Stimulated activated CD4-positive, alpha-beta T cell treated with anti-CD3 and anti-CD28 coated beads, Interleukin-2, amount 100 ng/mL, for 48 hours (primary cell): ENCODE results near the gene PGLYRP1.

Experiments
- DNase-seq, 2 donors: peaks; one replicate each; pipeline ENCODE4 v3.0.0-alpha.2; 2020

PGLYRP1 gene

DNA sequence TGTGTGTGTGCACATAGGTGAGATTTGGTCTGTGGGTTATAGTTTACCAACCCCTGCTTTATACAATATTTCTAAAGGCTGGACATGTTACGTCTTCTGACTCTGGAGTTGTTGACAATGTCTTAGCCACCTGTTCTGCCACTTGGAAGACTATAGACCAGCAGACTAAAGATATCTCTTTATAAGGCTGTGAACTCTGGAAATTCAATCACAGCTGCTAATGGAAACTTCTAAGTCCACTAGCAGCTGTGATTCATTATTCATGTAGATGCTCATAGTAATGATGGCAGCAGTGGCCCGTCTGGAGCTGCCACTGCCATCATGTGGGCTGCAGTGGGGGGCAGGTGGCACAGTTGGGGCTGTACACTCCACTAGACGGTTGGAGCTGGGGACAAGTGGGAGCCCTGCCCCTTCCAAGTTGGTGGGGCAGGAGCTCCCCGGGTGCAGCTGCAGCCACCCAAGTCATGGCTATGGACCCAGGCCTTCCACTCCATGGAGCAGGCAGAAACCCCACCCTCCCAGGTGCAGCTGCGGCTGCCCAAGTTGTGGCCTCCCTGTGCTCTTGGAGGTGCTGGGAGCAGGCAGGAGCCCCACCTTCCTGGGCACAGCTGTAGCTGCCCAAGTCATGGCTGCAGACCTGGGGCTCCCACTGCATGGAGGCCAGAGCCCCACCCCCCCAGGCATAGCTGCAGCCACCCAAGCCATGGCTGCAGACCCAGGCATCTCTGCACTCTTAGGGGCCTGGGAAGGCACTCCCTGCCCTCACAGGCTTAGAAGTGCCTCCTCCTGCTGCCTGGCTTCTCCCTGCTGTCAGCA lies 9.1 kb upstream of the PGLYRP1 start:
- DNase-seq, result no peak

DNA sequence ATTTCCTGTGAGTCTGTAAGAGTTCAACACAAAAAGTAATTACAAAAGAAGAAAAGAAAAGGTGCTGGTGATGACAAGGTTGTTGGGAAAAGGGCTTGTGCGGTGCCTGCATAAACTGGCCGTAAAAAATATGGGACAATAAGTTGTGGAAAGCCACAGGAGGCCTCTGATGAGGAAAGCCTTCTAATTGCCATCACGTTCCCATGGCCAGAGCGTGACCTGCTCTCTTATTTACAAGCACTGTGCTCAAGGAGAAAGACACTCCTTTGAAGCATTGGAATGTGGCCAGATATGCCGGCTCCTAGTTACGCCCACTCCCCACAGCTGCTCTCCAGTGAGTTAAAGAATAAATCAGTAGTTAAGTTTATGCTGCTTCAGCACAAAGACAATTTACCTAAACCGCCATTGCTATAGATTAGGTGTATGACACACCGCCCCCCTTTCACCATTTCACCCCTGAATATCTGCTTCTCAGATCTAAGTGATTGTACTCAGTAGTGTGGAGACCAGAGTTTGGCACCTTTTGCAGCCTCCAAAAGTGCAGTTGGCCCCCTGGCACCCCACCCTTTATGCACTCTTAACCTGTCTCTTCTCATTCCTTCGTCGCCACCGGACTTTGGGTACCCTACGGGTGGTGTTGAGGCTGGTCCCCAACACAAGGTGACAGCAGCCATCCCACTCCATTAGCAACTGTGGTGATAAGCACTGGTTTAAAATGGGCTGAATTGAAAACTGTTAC lies 8.1 kb upstream of the PGLYRP1 start:
- DNase-seq, result no peak

DNA sequence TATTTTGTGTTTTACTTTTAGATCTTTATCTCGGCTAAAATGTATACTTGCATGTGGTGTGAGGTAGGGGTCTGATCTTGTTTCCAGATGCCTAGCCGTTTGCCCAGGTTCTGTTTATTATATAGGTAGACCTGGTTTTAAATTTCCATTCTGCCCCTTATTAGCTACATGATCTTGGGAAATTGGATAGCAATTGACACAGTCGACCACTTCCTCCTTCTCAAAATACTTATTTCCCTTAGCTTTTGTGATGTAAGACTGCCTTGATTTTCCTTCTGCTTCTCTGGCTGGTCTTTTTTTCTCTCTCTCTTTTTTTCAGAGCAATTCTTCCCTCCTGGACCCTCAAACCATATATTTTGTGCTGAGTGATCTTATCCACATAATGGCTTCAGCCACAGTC lies 3.0 kb upstream of the PGLYRP1 start:
- no peak for DNase-seq

DNA sequence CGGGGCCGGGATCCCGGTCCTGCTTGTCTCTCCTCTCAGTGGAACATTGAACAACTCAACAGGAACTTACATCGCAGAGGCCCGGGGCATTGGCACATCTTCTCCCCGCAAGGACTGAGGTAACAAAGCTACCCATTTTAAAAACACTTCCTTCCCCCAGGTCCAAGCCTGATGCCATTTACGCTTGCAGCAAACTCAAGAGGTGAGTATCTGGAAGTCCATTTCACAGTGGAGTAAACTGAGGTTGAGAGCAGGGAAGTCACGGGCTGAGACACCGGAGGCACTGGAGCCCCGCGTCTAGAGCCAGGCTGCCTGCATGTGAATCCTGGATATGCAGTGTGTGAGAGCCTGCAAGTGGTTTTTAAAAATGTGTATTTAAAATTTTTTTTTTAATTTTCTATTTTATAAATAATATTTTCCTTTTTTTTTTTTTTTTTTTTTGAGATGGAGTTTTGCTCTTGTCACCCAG lies 492 bp upstream of the PGLYRP1 start:
- DNase-seq, result no peak

- DNase-seq, result no peak
Measured at GRCh38 chr19:46022061-46022430, 807 bp downstream of the PGLYRP1 start.

DNA sequence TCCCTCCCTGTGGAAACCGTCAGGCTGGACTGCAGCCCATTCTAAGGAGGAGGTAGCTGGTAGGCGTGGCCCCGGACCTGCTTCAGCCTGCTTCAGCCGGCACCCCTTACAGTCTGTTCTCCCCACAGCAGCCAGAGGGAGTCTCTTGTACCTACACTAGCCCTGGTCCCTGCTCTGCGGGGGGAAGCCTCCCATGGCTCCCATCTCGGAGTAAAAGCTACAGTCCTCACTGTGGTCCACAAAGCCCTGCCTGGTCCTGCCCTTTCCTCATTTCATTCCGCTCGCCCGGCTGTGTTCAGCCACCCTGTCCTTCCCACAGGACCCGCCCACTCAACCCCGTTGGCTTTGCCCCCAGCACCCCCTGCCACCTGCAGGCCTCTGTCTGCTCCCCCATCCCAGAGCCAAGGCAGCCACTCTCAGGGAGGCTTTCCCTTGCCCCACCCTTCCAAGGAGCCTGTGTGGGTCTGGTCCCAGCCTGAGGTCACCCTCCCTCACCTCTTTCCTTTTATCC lies 1.3 kb downstream of the PGLYRP1 start:
- no peak for DNase-seq

- DNase-seq, result no peak
Measured at GRCh38 chr19:46020819-46021125, 2.1 kb downstream of the PGLYRP1 start.

DNA sequence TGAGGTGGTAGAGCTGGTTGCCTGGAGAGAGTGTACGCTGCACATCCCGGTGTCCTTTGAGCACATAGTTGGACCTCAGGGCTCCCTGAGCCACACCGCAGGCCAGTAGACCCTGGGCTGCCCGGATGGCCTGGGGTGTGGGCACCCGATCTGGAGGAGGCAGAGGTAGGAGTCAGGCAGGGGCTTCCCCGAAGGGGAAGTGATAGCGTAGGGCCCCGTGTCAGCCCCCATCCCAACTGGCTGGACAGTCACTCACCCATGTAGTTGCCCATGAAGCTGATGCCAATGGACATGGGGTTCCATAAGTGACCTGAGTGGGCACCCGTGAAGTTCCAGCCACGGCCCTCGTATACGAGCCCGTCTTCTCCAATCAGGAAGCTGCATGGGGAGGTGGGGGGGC lies 3.6 kb downstream of the PGLYRP1 start:
- DNase-seq, result no peak

DNA sequence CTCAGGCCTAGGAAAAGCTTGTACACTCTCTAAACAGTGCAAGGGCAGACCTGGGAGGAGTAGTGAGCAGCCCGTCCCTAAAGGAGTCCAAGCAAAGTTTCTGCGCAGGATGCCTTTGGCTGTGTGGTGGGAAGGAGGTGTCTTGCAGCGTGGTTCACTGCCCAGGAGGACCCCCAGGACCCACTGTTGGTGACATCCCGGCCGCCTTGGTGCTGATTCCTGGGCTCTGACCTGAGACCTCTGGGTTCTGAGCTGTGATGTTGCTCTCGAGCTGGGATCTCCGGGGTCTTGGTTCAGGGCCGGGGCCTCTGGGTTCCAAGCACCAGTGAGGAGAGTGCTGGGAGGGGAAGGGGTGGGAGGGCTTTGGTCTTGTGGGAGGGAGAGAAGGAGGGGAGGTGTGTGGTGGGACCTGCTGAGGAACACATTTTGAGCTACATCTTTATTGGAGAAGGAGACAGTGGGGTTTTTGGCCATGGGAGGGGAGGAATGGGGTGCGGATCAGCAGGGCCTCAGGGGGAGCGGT lies 4.1 kb downstream of the PGLYRP1 start:
- DNase-seq, result no peak

- no peak for DNase-seq
Measured at GRCh38 chr19:46017874-46018675, 4.8 kb downstream of the PGLYRP1 start.

DNA sequence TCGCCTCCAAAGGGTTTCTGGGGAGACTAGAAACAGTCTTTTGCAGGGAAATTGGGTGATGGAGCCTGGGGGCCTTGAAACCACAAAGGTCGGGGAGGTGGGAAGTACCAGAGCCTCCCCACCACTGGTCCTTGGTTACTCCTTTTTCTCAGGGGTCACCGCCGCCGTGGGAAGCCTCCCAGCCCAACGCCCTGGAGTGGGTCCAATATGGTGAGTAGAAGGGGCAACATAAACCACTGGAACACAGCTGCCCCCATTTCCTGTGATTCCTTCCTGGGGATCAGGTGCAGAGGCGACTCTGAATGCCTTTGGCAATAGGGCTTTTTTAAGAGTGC lies 5.8 kb downstream of the PGLYRP1 start:
- no peak for DNase-seq

DNA sequence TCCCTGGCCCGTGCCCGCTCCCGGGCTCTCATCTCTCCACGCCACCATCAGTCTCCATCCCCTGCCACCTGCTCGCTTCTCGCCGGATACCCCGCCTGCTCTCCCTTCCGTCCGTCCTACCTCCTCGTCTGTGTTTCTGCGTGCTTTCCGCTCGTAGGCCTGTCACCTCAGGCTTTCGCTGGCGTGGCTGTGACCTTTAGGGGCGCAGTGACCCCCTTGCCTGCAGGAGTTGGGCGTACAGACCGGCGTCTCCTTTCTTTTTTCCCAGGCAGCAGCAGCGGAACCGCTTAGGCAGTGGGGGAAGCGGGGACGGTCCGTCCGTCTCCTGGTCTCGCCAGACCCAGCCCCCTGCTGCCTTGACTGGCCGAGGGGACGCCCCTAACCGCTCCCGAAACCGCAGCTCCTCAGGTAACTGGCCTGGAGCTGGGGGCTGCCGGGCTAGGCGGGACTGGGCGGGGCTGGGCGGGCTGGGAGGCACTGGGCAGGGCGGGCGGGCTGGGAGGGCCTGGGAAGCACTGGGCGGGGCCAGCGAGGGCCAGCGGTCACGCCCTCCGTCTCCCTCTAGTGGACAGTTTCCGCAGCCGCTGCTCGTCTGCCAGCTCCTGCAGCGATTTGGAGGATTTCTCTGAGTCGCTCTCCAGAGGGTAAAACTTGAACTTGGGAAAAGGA lies 6.3 kb downstream of the PGLYRP1 start:
- peak; percentile 77 to 85 for DNase-seq

DNA sequence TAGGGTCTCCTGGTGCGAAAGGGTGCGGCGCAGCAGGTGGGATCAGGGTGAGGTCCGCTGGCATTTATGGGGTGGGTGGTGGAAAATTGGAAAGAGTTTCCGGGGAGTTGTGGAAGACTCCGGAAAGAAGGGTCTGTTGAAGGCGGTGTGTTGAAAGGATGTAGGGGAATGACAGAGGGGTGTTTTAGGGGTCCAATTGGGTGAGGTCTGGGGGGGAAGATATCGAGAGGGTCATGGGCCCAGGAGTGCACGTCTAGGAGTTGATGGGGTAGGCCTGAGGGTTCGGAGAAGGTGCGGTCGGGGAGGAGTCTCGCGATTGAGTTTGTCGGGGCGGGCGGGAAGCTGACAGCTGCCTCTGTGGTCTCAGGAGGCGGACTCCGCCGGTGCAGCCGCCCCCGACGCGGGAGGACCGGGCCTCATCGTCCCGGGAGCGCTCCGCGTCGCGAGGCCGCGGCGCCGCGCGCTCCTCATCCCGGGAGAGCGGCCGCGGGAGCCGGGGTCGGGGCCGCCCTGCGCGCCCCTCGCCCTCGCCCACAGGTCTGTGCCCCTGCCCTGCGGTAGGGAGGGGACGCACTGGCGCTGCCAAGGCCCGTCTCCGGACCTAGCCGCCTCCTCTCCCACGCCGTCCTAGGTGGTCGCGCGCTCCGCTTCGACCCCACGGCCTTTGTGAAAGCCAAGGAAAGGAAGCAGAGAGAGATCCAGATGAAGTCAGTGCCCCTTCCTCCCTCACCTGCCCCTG lies 7.0 kb downstream of the PGLYRP1 start:
- DNase-seq, result peak in 1 of 2 donors; percentile 17

DNA sequence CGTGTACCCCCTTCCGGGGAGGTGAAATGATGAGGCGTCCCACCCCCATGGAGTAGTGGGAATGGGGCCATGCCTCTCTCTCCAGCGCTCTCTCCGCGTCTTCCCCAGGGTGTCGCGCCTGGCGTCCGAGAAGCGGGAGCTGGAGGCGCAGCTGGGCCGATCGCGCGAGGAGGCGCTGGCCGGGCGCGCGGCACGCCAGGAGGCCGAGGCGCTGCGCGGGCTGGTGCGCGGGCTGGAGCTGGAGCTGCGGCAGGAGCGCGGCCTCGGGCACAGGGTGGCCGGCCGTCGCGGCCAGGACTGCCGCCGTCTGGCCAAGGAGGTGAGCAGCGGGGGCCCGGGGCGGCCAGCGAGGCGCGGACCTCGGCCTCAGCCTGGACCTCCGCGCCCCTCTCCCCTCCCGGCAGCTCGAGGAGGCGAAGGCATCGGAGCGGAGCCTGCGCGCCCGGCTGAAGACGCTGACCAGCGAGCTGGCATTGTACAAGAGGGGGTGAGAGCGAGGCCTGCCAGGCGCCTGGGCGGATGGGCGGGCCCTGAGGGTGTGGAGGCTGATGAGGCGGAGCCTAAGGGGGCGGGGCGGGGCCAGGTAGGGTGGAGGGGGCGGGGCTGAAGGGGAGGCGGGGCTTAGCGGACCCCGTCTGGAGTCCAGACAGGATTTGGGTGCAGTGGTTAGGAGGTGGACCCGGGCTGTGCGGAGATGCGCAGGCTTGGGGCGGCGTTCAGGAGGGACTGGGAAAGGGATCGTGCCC lies 7.7 kb downstream of the PGLYRP1 start:
- DNase-seq, result peak; percentile 55 to 63

GRCh38 chr19:46014534-46014933 lies 8.3 kb downstream of the PGLYRP1 start:
- no peak for DNase-seq

- peak; percentile 65 to 69 for DNase-seq
Measured at GRCh38 chr19:46009530-46010510, 13.0 kb downstream of the PGLYRP1 start.

- no peak for DNase-seq
Measured at GRCh38 chr19:46006411-46006810, 16.4 kb downstream of the PGLYRP1 start.

- no peak for DNase-seq
Measured at GRCh38 chr19:46002678-46003275, 20.1 kb downstream of the PGLYRP1 start.

DNA sequence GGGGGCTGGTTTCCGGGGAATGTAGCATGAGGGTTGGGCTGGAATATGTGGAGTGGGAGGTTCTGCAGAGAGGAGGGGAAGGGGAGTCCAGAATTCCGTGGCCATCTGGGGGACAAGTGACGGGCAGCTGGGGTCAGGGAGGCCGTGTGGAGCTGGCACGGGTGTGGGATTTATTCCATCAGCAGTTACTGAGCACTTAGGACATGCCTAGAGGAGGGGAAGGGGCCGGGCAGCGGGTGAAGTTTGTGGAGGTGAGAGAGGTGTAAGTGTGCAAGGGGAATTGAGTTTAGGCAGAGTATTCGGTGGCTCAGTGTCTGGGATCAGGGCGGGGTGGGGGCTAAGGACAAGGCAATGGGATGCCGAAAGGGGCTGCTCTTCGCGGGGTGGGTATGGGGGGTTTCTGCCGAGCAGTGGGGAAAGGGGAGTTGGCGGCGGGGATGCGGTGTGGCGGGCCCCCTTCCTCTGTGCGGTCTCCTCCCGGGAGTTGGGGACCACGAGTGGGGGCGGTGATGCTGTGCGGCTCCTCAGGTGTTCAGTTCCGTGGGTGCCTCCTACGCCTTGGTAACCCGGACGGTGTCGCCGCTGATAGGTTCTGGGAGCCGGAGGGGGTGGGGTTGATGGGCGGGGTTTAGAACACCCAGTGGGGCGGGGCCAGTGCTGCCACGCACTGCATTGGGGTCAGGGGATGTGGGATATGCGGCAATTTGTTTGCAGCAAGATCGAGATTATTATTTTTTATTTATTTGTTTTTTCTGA lies 22.2 kb downstream of the PGLYRP1 start:
- DNase-seq, result peak; percentile 46 to 56
